WTC11 (cell line): ENCODE data around the gene FAM131C. TPM values are rescaled to one million over a fixed set of nuclear protein-coding genes. Genes with fewer than 3 reads are reported as not detected.
"Not testable (repeated sequence)": the region's sequence is repeated elsewhere in the genome, so short reads cannot be mapped to it uniquely, and the experiment has no call there.

ENCODE experiments used
- ATAC-seq: fragments of 200-7000 bp; cut with Tn5 transposase; 2 replicates; pipeline ENCODE4 v1.10.0; 2021; ENCODE audit warnings: mild to moderate bottlenecking, moderate library complexity
- CTCF ChIA-PET: fragments of 300-600 bp; sonication (Branson Sonifier 250); formaldehyde crosslinking; loops from one replicate; lab custom pipeline; 2021; ENCODE audit warnings: antibody characterized with exemption; lab: Charles Lee
- POLR2A ChIA-PET: fragments of 350-600 bp; sonication (Branson Sonifier 250); formaldehyde crosslinking; loops from one replicate; lab custom pipeline; 2021; ENCODE audit warnings: antibody characterized with exemption; lab: Charles Lee
- DNase-seq: peaks from one replicate; pipeline ENCODE4 v3.0.0; 2021; ENCODE audit warnings: low spot score
- H3K27ac Mint-ChIP-seq: 2 replicates; pipeline ENCODE4 v1.8.0; 2021; ENCODE audit warnings: mixed read lengths
- H3K27me3 Mint-ChIP-seq: 2 replicates; pipeline ENCODE4 v1.8.0; 2021; ENCODE audit warnings: low read depth, mild to moderate bottlenecking, moderate library complexity, mixed read lengths
- H3K36me3 Mint-ChIP-seq: 2 replicates; pipeline ENCODE4 v1.8.0; 2021; ENCODE audit warnings: mixed read lengths
- H3K4me1 Mint-ChIP-seq: 2 replicates; pipeline ENCODE4 v1.8.0; 2022; ENCODE audit warnings: mixed read lengths
- H3K4me3 Mint-ChIP-seq: 2 replicates; pipeline ENCODE4 v1.8.0; 2021; ENCODE audit warnings: mild to moderate bottlenecking, moderate library complexity, mixed read lengths
- H3K9me3 Mint-ChIP-seq: 2 replicates; pipeline ENCODE4 v1.8.0; 2021; ENCODE audit warnings: mixed read lengths
- CREB1 ChIP-seq: sonication (generic); formaldehyde crosslinking; IDR thresholded peaks from 2 replicates; pipeline ENCODE4 v1.8.0; 2023; ENCODE audit warnings: mild to moderate bottlenecking, missing genetic modification reagents
- CREM ChIP-seq: sonication (generic); formaldehyde crosslinking; IDR thresholded peaks from 2 replicates; pipeline ENCODE4 v1.8.1; 2022; ENCODE audit warnings: mild to moderate bottlenecking, missing genetic modification reagents, moderate library complexity
- EMX1 ChIP-seq: fragments of 250-450 bp; sonication (Bioruptor Pico); IDR thresholded peaks from 2 replicates; pipeline ENCODE4 v1.8.0; 2021; ENCODE audit warnings: mild to moderate bottlenecking
- JAZF1 ChIP-seq: fragments of 250-450 bp; sonication (Bioruptor Pico); IDR thresholded peaks from 2 replicates; pipeline ENCODE4 v1.9.0; 2021; ENCODE audit warnings: moderate library complexity, mild to moderate bottlenecking, inconsistent platforms
- JUN ChIP-seq: sonication (generic); formaldehyde crosslinking; IDR thresholded peaks from 2 replicates; pipeline ENCODE4 v1.8.0; 2023; ENCODE audit warnings: mild to moderate bottlenecking, missing genetic modification reagents
- NFATC4 ChIP-seq: fragments of 250-450 bp; sonication (Bioruptor Pico); IDR thresholded peaks from 2 replicates; pipeline ENCODE4 v1.9.0; 2021; ENCODE audit warnings: mild to moderate bottlenecking
- NR2C2 ChIP-seq: sonication (generic); formaldehyde crosslinking; IDR thresholded peaks from 2 replicates; pipeline ENCODE4 v1.8.0; 2022; ENCODE audit warnings: mild to moderate bottlenecking, missing genetic modification reagents
- SMAD3 ChIP-seq: sonication (generic); formaldehyde crosslinking; IDR thresholded peaks from 2 replicates; pipeline ENCODE4 v1.8.0; 2022; ENCODE audit warnings: missing genetic modification reagents, mild to moderate bottlenecking, borderline replicate concordance
- SP1 ChIP-seq: sonication (generic); formaldehyde crosslinking; conservative IDR thresholded peaks from 2 replicates; pipeline ENCODE4 v1.8.1; 2022; ENCODE audit warnings: missing genetic modification reagents
- TEAD1 ChIP-seq: sonication (generic); formaldehyde crosslinking; IDR thresholded peaks from 2 replicates; pipeline ENCODE4 v1.8.0; 2022; ENCODE audit warnings: mild to moderate bottlenecking, missing genetic modification reagents
- TP53 ChIP-seq: sonication (generic); formaldehyde crosslinking; IDR thresholded peaks from 2 replicates; pipeline ENCODE4 v1.8.1; 2023; ENCODE audit warnings: mild to moderate bottlenecking, missing genetic modification reagents
- ZNF232 ChIP-seq: sonication (generic); formaldehyde crosslinking; IDR thresholded peaks from 2 replicates; pipeline ENCODE4 v1.8.0; 2022; ENCODE audit warnings: mild to moderate bottlenecking, missing genetic modification reagents
- ZNF512 ChIP-seq: sonication (generic); formaldehyde crosslinking; IDR thresholded peaks from 2 replicates; pipeline ENCODE4 v1.8.1; 2022; ENCODE audit warnings: missing genetic modification reagents, borderline replicate concordance
- ZNF532 ChIP-seq: fragments of 250-450 bp; sonication (Bioruptor Pico); IDR thresholded peaks from 2 replicates; pipeline ENCODE4 v1.9.0; 2021; ENCODE audit warnings: mild to moderate bottlenecking, borderline replicate concordance
- total RNA-seq: library from RNA; stranded (reverse); gene quantifications from 3 replicates; pipeline ENCODE4 v1.2.3, GENCODE V29; 2021
- TF ChIP-seq, protein P1 (sequence below): sonication (generic); formaldehyde crosslinking; IDR thresholded peaks from 2 replicates; pipeline ENCODE4 v1.8.1; 2023; ENCODE audit warnings: mild to moderate bottlenecking, moderate library complexity, missing genetic modification reagents
- TF ChIP-seq, protein P2 (sequence below): sonication (generic); formaldehyde crosslinking; IDR thresholded peaks from 2 replicates; pipeline ENCODE4 v1.8.1; 2023; ENCODE audit warnings: mild to moderate bottlenecking, missing genetic modification reagents
- TF ChIP-seq, protein P3 (sequence below): sonication (generic); formaldehyde crosslinking; IDR thresholded peaks from 2 replicates; pipeline ENCODE4 v1.8.1; 2023; ENCODE audit warnings: mild to moderate bottlenecking, missing genetic modification reagents

Gene FAM131C
- total RNA-seq, 1 experiment from 2014 or later: 1.4 TPM

GRCh38 chr1:16022393-16022792 lies 51.1 kb downstream of the FAM131C start:
- peaks cover 52% of the 10 kb centered on the region for H3K27me3 Mint-ChIP-seq
- no peak overlapping the region for H3K4me3 Mint-ChIP-seq
- H3K27ac Mint-ChIP-seq: no peak overlapping the region
- H3K9me3 Mint-ChIP-seq: no peaks in the 10 kb centered on the region
- H3K36me3 Mint-ChIP-seq: no peaks in the 10 kb centered on the region
- ChIA-PET CTCF (no interaction called here), POLR2A (no interaction called here)
- no peak for DNase-seq
- peaks cover 28% of the 10 kb centered on the region for H3K4me1 Mint-ChIP-seq
- TF ChIP-seq ZNF532 (CRISPR knock-in tag) (no peak), CREM (CRISPR knock-in tag) (no peak), TEAD1 (CRISPR knock-in tag) (no peak), TP53 (CRISPR knock-in tag) (no peak), NR2C2 (CRISPR knock-in tag) (no peak), EMX1 (CRISPR knock-in tag) (no peak), ZNF232 (CRISPR knock-in tag) (no peak), NFATC4 (CRISPR knock-in tag) (no peak), JUN (CRISPR knock-in tag) (no peak), SP1 (no peak), CREB1 (CRISPR knock-in tag) (no peak), ZNF512 (CRISPR knock-in tag) (no peak), JAZF1 (CRISPR knock-in tag) (no peak)
- TF ChIP-seq, protein P1, sequence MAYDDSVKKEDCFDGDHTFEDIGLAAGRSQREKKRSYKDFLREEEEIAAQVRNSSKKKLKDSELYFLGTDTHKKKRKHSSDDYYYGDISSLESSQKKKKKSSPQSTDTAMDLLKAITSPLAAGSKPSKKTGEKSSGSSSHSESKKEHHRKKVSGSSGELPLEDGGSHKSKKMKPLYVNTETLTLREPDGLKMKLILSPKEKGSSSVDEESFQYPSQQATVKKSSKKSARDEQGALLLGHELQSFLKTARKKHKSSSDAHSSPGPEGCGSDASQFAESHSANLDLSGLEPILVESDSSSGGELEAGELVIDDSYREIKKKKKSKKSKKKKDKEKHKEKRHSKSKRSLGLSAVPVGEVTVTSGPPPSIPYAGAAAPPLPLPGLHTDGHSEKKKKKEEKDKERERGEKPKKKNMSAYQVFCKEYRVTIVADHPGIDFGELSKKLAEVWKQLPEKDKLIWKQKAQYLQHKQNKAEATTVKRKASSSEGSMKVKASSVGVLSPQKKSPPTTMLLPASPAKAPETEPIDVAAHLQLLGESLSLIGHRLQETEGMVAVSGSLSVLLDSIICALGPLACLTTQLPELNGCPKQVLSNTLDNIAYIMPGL: no peak
- TF ChIP-seq, protein P2, sequence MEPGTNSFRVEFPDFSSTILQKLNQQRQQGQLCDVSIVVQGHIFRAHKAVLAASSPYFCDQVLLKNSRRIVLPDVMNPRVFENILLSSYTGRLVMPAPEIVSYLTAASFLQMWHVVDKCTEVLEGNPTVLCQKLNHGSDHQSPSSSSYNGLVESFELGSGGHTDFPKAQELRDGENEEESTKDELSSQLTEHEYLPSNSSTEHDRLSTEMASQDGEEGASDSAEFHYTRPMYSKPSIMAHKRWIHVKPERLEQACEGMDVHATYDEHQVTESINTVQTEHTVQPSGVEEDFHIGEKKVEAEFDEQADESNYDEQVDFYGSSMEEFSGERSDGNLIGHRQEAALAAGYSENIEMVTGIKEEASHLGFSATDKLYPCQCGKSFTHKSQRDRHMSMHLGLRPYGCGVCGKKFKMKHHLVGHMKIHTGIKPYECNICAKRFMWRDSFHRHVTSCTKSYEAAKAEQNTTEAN (CRISPR knock-in tag): no peak
- TF ChIP-seq, all 79 proteins: peak for 0
- ATAC-seq: no peak

GRCh38 chr1:16021681-16022080 lies 51.8 kb downstream of the FAM131C start, which contains the start of gene CLCNKA:
Gene CLCNKA, plus strand, starts transcription at chr1:16022036. Its CDS starts 584 bp downstream, at chr1:16022620.
- Mint-ChIP-seq H3K4me1 (peaks cover 34% of the 10 kb centered on the region), H3K9me3 (no peaks in the 10 kb centered on the region), H3K27ac (no peak within 1 kb of the TSS), H3K27me3 (peaks cover 52% of the 10 kb centered on the region), H3K4me3 (no peak within 1 kb of the TSS), H3K36me3 (no peaks in the 10 kb centered on the region)
- DNase-seq (no peak), ATAC-seq (no peak)
- ChIA-PET POLR2A (no interaction called here), CTCF (interaction anchor here (0.6 kb wide), 1 partner anchor 22 kb away, joined by 4 read pairs; the partner anchor contains the start of gene CLCNKB)
- TF ChIP-seq, protein P3, sequence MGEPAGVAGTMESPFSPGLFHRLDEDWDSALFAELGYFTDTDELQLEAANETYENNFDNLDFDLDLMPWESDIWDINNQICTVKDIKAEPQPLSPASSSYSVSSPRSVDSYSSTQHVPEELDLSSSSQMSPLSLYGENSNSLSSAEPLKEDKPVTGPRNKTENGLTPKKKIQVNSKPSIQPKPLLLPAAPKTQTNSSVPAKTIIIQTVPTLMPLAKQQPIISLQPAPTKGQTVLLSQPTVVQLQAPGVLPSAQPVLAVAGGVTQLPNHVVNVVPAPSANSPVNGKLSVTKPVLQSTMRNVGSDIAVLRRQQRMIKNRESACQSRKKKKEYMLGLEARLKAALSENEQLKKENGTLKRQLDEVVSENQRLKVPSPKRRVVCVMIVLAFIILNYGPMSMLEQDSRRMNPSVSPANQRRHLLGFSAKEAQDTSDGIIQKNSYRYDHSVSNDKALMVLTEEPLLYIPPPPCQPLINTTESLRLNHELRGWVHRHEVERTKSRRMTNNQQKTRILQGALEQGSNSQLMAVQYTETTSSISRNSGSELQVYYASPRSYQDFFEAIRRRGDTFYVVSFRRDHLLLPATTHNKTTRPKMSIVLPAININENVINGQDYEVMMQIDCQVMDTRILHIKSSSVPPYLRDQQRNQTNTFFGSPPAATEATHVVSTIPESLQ (CRISPR knock-in tag): no peak
- TF ChIP-seq TP53 (CRISPR knock-in tag): no peak
- TF ChIP-seq SMAD3: no peak

GRCh38 chr1:16020878-16021277 lies 52.6 kb downstream of the FAM131C start:
- CTCF ChIA-PET: interaction anchor here (0.9 kb wide), 1 partner anchor 12 kb away, joined by 3 read pairs; no protein-coding TSS in a partner anchor
- Mint-ChIP-seq H3K27me3 (peaks cover 52% of the 10 kb centered on the region), H3K4me1 (peaks cover 37% of the 10 kb centered on the region)
- H3K9me3 Mint-ChIP-seq, ATAC-seq, H3K27ac Mint-ChIP-seq, H3K4me3 Mint-ChIP-seq, POLR2A ChIA-PET, DNase-seq, H3K36me3 Mint-ChIP-seq: not testable (repeated sequence)
